ENCODE data around the gene MYH11.

The MYH11 gene

DNA sequence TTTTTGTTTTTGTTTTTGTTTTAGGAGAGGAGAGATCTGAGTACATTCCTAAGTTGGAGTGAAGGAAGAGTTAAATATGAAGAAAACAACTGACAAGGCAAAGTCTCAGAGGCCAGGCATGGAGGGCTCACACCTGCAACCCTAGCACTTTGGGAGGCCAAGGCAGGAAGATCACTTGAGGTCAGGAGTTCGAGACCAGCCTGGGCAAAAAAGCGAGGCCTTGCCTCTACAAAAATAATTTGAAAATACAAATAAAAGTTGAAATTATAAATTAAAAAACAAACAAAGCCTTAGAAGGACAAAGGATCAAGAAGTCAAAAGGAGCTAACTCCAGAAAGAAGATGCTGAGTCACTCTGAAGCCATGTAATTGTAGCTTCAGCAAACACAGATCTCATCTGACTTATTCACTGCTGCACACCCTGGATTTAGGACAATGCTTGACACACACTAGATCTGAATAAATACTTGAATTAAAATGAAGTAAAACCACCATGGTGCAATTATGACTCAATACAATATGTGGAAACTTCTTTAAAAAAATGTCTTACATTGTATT is 22.5 kb upstream of the MYH11 start:
- peak; percentile 91 for DNase-seq (ENCODE audit: low read depth)
- no peak overlapping the region for H3K4me3 ChIP-seq (ENCODE audit: control insufficient read depth, low read depth, low read length)
- TF ChIP-seq, protein P1, sequence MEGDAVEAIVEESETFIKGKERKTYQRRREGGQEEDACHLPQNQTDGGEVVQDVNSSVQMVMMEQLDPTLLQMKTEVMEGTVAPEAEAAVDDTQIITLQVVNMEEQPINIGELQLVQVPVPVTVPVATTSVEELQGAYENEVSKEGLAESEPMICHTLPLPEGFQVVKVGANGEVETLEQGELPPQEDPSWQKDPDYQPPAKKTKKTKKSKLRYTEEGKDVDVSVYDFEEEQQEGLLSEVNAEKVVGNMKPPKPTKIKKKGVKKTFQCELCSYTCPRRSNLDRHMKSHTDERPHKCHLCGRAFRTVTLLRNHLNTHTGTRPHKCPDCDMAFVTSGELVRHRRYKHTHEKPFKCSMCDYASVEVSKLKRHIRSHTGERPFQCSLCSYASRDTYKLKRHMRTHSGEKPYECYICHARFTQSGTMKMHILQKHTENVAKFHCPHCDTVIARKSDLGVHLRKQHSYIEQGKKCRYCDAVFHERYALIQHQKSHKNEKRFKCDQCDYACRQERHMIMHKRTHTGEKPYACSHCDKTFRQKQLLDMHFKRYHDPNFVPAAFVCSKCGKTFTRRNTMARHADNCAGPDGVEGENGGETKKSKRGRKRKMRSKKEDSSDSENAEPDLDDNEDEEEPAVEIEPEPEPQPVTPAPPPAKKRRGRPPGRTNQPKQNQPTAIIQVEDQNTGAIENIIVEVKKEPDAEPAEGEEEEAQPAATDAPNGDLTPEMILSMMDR (IDR thresholded peaks at IDR 0.05; ENCODE audit: control insufficient read depth, insufficient read depth, low read depth, low read length, missing control alignments) = no peak

- no peak overlapping the region for H3K4me3 ChIP-seq (ENCODE audit: control insufficient read depth, low read depth, low read length)
- TF ChIP-seq, protein P1 (IDR thresholded peaks at IDR 0.05; ENCODE audit: control insufficient read depth, insufficient read depth, low read depth, low read length, missing control alignments) = no peak
- DNase-seq (ENCODE audit: low read depth) = no peak
Observed at GRCh38 chr16:15876503-15876902, 19.7 kb upstream of the MYH11 start.

DNA sequence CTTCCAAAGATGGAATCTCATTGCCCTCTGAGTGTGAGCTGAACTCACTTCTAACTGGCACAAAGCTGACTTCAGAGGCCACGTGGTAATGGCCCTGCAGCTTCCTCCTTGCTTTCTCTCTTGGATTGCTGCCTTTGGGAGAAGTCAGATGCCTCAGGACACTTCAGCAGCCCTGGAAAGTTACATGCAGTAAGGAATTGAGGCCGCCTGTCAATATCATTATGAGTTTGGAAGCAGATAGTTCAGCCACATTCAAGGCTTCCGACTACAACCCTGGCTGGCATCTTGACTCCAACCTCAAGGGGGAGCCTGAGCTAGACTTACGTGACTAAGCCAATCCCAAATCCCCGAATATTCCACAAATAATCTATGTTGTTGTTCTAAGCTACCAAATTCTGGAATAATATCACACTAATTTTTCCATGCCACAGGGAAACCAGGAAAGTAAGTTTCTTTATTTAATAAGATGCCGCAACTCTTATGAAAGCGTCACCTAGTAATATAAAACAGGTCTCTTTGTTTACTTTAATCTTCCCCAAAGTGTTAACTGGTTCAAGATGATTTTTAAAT is 18.0 kb upstream of the MYH11 start:
- no peak overlapping the region for H3K4me3 ChIP-seq (ENCODE audit: control insufficient read depth, low read depth, low read length)
- TF ChIP-seq, protein P1 (IDR thresholded peaks at IDR 0.05; ENCODE audit: control insufficient read depth, insufficient read depth, low read depth, low read length, missing control alignments) = peak; percentile 83
- DNase-seq (ENCODE audit: low read depth) = peak; percentile 41

GRCh38 chr16:15873737-15874136 is 16.9 kb upstream of the MYH11 start:
- no peak for DNase-seq (ENCODE audit: low read depth)
- TF ChIP-seq, protein P1 (IDR thresholded peaks at IDR 0.05; ENCODE audit: control insufficient read depth, insufficient read depth, low read depth, low read length, missing control alignments) = no peak
- no peak overlapping the region for H3K4me3 ChIP-seq (ENCODE audit: control insufficient read depth, low read depth, low read length)

GRCh38 chr16:15873301-15873700 is 16.5 kb upstream of the MYH11 start:
- TF ChIP-seq, protein P1 (IDR thresholded peaks at IDR 0.05; ENCODE audit: control insufficient read depth, insufficient read depth, low read depth, low read length, missing control alignments) = no peak
- no peak overlapping the region for H3K4me3 ChIP-seq (ENCODE audit: control insufficient read depth, low read depth, low read length)
- DNase-seq (ENCODE audit: low read depth) = no peak

DNA sequence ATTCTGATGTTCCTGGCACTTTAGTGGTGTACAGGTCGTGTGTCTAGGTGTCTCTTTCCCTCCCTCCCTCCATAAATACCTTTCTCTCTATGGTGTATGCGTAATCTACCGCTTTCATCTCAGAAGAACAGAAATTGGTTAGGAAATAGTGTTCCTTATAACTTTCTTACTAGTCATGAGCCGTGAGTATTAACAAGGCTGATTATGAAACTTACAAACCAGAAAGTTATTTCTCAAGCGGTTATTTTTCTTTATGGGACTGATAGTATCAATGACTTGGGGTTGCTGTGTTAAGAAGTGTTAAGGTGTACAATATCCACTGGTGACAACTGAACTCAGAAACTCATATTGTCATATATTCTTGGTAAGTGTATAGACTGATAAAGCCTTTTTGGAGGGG is 13.2 kb upstream of the MYH11 start:
- DNase-seq (ENCODE audit: low read depth) = no peak
- TF ChIP-seq, protein P1 (IDR thresholded peaks at IDR 0.05; ENCODE audit: control insufficient read depth, insufficient read depth, low read depth, low read length, missing control alignments) = no peak
- H3K4me3 ChIP-seq (ENCODE audit: control insufficient read depth, low read depth, low read length) = no peak overlapping the region

Measured in AG09309 (cell line).